ENCODE measurements around the gene KRT77. TPM values are rescaled to one million over a fixed set of nuclear protein-coding genes. Genes with fewer than 3 reads are reported as not detected.

Gene KRT77
- total RNA-seq, 2 donors from 2014 or later: not detected

GRCh38 chr12:52749827-52750226 lies 46.5 kb upstream of the KRT77 start:
- Mint-ChIP-seq H3K27ac (no peak overlapping the region), H3K4me3 (no peak overlapping the region), H3K9me3 (no peaks in the 10 kb centered on the region), H3K27me3 (ENCODE audit: insufficient read depth) (peaks cover 49% of the 10 kb centered on the region), H3K36me3 (ENCODE audit: low read depth) (no peaks in the 10 kb centered on the region), H3K4me1 (no peaks in the 10 kb centered on the region)
- Histone ChIP-seq H3K9me3 (ENCODE audit: control insufficient read depth, low read length) (no peaks in the 10 kb centered on the region), H3K9ac (ENCODE audit: extremely low read depth, low read length, poor library complexity, severe bottlenecking) (no peak overlapping the region), H3K36me3 (ENCODE audit: control insufficient read depth, insufficient read depth, low read length) (no peaks in the 10 kb centered on the region), H3K4me1 (ENCODE audit: control insufficient read depth, insufficient read depth, low read length) (no peaks in the 10 kb centered on the region), H3K27ac (ENCODE audit: low read depth, low read length) (no peak overlapping the region), H3K27me3 (ENCODE audit: control insufficient read depth, insufficient read depth, low read length, poor library complexity, severe bottlenecking) (peaks cover 77% of the 10 kb centered on the region), H3K4me3 (ENCODE audit: low read length) (no peak overlapping the region)
- no peak for TF ChIP-seq CTCF (conservative IDR thresholded peaks at IDR 0.05)
- WGBS, 2 experiments (ENCODE audit: insufficient coverage in 1 of 2, insufficient read length in 1 of 2): 91% methylated on average over 3 of the region's 3 CpGs; no CpG with 5 or more reads in 1 of the 2 experiments
- no peak for DNase-seq

- Histone ChIP-seq H3K27ac (ENCODE audit: low read depth, low read length) (no peak overlapping the region), H3K4me1 (ENCODE audit: control insufficient read depth, insufficient read depth, low read length) (no peaks in the 10 kb centered on the region), H3K9ac (ENCODE audit: extremely low read depth, low read length, poor library complexity, severe bottlenecking) (no peak overlapping the region), H3K36me3 (ENCODE audit: control insufficient read depth, insufficient read depth, low read length) (no peaks in the 10 kb centered on the region), H3K27me3 (ENCODE audit: control insufficient read depth, insufficient read depth, low read length, poor library complexity, severe bottlenecking) (peaks cover 73% of the 10 kb centered on the region), H3K9me3 (ENCODE audit: control insufficient read depth, low read length) (no peaks in the 10 kb centered on the region), H3K4me3 (ENCODE audit: low read length) (no peak overlapping the region)
- Mint-ChIP-seq H3K4me1 (no peaks in the 10 kb centered on the region), H3K27me3 (ENCODE audit: insufficient read depth) (peaks cover 55% of the 10 kb centered on the region), H3K9me3 (no peaks in the 10 kb centered on the region), H3K36me3 (ENCODE audit: low read depth) (no peaks in the 10 kb centered on the region), H3K27ac (no peak overlapping the region), H3K4me3 (no peak overlapping the region)
- WGBS, 2 experiments (ENCODE audit: insufficient coverage in 1 of 2, insufficient read length in 1 of 2): 84 to 85% methylated on average over 13 to 14 of the region's 14 CpGs
- TF ChIP-seq CTCF (conservative IDR thresholded peaks at IDR 0.05): no peak
- DNase-seq: no peak
These were observed 45.3 kb upstream of the KRT77 start for GRCh38 chr12:52748578-52748977.

- Histone ChIP-seq H3K27me3 (ENCODE audit: control insufficient read depth, insufficient read depth, low read length, poor library complexity, severe bottlenecking) (peaks cover 60% of the 10 kb centered on the region), H3K4me3 (ENCODE audit: low read length) (no peak overlapping the region), H3K9me3 (ENCODE audit: control insufficient read depth, low read length) (no peaks in the 10 kb centered on the region), H3K9ac (ENCODE audit: extremely low read depth, low read length, poor library complexity, severe bottlenecking) (no peak overlapping the region), H3K27ac (ENCODE audit: low read depth, low read length) (no peak overlapping the region), H3K4me1 (ENCODE audit: control insufficient read depth, insufficient read depth, low read length) (no peaks in the 10 kb centered on the region), H3K36me3 (ENCODE audit: control insufficient read depth, insufficient read depth, low read length) (no peaks in the 10 kb centered on the region)
- 80 to 88% methylated on average over 3 to 5 of the region's 5 CpGs for WGBS, 2 experiments (ENCODE audit: insufficient coverage in 1 of 2, insufficient read length in 1 of 2)
- Mint-ChIP-seq H3K27me3 (ENCODE audit: insufficient read depth) (peaks cover 40% of the 10 kb centered on the region), H3K36me3 (ENCODE audit: low read depth) (no peaks in the 10 kb centered on the region), H3K27ac (no peak overlapping the region), H3K4me1 (no peaks in the 10 kb centered on the region), H3K9me3 (no peaks in the 10 kb centered on the region), H3K4me3 (no peak overlapping the region)
- no peak for DNase-seq
- no peak for TF ChIP-seq CTCF (conservative IDR thresholded peaks at IDR 0.05)
These were observed 42.2 kb upstream of the KRT77 start for GRCh38 chr12:52745554-52745953.
